ENCODE measurements around the gene RITA1.
"Not testable (repeated sequence)": the region's sequence is repeated elsewhere in the genome, so short reads cannot be mapped to it uniquely, and the experiment has no call there.

Gene RITA1, protein sequence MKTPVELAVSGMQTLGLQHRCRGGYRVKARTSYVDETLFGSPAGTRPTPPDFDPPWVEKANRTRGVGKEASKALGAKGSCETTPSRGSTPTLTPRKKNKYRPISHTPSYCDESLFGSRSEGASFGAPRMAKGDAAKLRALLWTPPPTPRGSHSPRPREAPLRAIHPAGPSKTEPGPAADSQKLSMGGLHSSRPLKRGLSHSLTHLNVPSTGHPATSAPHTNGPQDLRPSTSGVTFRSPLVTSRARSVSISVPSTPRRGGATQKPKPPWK

DNA sequence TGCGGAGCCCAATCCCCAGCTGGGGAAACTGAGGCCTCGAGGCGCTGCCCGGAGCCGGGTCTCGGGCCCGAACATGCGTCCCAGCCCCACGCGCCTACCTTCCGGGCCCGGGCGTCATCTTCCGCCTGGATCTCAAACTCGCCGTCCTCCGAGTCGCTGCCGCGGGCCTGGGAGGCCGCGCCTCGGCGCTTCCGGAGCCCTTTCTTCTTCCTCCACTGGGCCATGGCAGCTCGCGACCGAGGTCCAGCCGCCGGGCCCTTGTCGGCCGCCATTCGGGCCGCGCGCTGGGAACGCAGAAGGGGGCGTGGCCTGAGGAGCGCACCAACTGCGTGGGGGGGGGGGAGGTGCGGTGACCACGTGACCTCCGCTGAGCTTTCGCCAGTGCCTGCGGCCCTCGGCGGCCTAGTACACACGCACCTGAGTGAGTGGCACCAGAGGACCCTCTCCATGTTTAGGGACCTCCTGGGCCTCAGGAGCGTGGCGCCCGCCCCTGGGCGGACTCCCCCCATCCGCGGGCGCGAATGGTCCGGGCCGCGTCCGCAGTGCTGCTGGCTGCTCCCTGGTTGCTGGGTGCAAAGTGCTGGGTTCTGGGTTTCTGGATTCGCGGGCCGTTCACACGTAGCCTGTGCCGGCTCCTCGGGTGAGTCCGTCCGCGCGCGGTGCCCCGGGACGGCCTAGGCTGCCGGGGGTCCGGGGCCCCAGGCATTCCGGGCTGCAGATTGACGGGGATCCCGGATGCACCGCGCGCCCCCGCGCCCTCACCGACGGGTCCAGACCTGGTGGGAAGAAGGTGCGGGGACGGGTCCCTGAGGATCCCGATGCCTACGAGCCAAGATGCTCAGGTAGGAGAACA lies at the start of gene RITA1, which contains the start of gene DDX54:
RITA1 (plus strand) TSS at position 542 of the 853 bp plus-strand sequence. CDS start 1,026 bp downstream, outside the sequence.
DDX54 (minus strand) TSS at position 299 of the 853 bp plus-strand sequence; CDS start at position 272, 27 bp downstream.
- DNase-seq (ENCODE audit: low spot score), result peak; percentile 71

DNA sequence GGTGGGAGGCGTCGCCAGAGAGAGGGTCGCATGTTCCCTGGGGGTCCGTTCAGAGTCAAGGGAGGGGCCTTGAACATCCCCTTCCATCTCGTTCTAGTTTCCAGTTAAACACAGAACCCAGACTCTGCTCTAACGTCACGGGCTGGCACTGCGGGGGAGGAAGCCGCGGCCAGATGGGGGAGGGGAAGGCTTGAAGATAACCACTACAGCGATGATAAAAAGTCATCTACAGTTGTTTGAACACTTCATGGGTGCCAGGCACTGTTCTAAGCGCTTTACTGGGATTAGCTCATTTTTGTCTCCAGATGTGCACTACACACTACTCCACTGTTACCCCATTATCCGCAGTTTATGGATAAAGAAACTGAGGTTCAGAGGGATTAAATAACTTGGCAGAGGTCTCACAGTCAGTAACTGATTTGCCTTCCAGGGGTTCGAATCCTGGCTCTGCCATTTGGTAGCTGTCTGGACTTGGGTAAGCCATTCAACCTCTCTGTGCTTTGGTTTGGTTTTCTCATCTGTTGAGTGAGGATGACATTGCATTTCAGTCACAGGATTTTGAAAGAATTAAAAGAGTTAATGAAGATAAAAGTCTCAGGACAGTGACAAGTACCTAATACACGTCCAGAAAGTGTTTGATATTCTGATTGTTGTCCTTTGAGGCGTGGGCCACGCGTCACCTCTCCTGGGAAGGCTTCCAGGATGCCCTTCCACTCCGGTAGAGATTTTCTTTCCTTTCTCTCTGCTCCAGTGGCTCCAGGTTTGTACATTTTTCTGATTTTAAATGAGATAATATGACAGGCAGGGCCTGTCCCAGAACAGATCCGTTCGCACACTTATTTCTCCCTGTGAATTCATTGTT lies 49.2 kb upstream of the RITA1 start:
- DNase-seq (ENCODE audit: low spot score), result no peak

DNA sequence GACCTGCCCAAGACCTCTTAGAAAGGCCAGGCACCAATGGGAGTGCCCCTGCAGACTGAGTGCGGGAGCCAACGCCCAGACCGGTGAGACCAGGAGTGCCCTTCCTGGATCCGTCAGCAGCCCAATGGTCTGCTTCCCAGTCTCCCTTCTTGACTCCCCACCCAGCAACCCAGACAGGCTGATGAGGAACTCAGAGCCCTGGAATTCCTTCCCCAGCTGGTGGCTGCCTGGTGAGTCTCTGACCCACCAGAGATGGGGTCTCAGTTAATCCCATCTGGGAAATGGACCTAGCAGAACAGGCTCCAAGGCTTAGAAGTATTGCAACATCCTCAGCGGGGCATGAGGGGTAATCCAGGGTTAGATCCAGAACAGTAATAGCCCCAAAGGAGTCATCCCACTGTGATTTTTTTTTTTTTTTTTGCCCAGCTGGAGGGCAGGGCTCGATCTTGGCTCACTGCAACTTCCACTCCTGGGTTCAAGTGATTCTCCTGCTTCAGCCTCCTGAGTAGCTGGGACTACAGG lies 48.5 kb upstream of the RITA1 start:
- no peak for DNase-seq (ENCODE audit: low spot score)

DNA sequence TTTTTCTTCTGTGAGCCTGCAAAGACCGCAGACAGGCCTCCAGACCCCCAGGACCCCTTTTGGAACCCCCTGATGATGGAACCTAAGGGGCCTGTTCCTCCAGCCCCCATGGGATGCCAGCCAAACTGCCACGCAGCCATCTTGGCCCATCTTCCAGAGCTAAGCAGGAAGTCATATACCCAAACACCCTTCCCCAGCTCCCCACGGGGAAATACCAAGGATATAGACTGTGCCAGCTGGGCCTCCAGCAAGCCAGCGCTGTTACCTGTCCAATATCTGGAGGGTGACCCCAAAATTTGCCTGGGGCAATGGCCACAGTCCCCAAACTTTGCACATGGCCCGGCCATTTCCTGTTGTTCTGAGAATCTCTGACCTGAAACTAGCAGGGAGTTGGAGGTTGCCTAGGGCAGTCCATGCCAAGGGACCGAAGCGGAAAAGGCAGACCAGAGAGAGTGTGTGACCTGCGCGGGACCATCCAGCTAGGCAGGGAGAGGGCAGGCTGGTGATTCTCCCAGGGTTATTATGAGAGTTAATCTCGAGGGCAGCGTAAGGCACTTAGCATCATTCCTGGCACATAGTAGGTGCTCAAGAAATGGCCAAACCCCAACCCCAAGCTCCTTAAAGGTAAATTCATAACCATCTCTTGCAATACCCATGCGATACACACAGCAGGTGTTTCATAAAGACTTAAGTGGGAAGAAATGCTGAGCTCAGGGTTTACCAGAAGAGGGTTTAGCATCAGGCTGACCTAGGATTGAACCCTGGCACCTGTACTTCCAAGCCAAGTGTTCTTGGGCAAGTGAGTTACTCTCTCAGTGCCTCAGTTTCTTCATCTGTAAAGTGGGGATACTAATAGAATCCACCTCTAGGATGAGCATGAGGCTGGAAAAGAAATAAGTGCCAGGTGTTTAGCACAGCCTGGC lies 47.4 kb upstream of the RITA1 start:
- DNase-seq (ENCODE audit: low spot score), result no peak

DNA sequence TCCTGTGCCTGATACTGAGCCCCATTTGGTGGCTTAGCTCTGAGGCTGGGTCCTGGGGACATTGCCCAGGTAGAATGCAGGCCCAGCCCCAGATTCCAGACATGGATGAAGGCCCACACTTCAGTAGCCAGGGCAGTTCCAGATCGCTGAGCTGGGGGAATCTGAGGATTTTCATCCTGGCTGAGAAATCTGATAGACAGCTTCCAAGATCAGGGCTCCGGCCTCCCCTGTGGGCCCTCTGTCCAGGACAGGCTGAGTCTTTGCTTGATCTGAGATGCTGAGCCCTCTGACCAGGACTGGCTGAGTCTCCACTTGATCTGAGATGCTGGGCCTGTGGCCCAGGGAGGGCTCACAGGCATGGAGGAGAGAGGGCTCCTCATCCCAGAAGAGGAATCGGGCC lies 46.7 kb upstream of the RITA1 start:
- no peak for DNase-seq (ENCODE audit: low spot score)

DNA sequence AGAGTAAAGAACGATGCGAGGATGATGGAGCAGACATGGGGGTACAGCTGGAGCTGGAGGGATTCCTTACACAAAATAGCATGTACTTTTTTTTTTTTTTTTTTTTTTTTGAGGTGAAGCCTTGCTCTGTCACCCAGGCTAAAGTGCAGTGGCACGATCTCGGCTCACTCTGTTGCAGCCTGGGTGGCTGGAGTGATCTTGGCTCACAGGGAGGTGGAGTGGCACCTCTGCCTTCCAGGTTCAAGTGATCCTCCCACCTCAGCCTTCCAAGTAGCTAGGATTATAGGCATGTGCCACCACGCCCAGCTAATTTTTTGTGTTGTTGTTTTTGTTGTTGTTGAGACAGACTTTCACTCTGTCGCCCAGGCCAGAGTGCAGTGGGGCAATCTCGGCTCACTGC lies 44.8 kb upstream of the RITA1 start:
- DNase-seq (ENCODE audit: low spot score), result no peak

DNA sequence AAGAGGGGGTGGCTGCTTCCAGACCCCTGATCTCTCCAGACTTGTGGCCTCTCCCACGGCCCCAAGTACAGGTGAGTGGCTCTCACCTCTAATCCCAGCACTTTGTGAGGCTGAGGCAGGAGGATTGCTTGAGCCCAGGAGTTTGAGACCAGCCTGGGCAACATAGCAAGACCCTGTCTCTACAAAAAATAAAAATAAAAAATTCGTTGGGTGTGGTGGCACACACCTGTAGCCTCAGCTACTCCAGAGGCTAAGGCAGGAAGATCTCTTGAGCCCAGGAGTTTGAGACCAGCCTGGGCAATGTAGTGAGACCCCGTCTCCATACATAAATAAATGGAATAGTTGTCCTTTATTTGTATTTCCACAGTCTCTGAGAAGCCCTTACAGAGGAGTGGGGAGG lies 43.8 kb upstream of the RITA1 start:
- not testable (repeated sequence) for DNase-seq (ENCODE audit: low spot score)

DNA sequence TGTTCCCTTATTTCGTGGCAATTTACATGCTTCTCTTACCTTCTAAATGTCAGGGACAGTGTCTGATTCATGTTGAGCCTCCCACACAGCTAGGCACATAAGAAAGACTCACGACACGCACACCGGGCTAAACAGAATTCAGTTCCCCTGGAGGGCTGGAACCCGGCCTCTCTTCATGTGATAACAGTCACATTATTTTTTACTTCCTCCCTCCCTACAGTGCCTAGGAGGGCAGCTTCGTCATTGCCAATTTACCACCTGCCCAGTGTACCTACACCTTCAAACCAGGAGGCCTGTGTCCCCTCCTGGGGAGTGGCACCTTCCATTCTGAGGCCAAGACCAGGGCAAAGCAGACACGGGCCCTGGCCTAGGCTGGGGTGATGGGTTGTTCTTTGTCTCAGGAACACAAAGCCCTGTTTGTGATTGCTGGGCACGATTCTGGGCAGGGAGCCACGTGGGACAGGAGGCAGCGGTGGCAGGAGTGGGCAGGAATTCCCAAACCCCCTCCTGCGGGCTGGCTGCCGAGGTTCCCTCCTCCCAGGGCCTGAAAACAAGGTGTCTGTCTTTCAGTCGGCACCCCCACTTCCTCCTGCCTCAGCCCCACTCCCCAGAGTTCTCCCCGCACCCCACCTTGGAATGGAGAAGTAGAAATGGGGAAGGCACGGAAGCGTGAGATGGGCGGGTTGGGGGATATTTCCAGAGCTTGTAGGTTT lies 43.2 kb upstream of the RITA1 start:
- DNase-seq (ENCODE audit: low spot score), result no peak

DNA sequence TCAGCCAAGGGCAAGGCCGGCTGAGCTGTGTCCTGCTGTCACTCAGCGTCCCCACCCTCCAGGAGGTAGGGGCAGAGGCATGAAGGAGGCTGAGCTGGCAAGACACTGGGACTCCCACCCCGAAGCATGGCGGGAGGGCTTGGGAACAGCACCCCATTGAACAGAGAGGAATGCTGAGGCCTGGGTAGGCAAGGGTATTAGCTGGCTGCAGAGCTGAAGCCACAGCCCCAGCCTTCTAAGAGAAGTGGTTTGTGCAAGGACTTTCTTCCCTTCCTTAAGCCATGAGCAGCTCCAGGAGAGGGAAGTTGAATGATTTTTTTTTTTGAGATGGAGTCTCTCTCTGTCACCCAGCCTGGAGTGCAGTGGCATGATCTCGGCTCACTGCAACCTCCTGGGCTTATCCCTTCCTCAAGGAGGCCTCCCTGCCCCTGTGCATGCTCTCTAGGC lies 42.6 kb upstream of the RITA1 start:
- DNase-seq (ENCODE audit: low spot score), result no peak

DNA sequence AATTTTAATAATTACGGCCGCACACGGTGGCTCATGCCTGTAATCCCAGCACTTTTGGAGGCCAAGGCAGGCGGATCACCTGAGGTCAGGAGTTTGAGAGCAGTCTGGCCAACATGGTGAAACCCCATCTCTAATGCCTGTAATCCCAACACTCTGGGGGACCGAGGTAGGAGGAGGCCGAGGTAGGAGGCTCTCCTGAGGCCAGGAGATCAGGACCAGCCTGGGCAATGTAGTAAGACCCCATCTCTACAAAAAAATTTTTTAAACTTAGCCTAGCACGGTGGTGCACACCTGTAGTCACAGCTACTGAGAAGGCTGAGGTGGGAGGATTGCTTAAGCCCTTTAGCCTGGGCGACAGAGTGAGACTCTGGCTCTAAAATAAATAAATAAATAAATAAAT lies 41.6 kb upstream of the RITA1 start:
- DNase-seq (ENCODE audit: low spot score), result no peak

DNA sequence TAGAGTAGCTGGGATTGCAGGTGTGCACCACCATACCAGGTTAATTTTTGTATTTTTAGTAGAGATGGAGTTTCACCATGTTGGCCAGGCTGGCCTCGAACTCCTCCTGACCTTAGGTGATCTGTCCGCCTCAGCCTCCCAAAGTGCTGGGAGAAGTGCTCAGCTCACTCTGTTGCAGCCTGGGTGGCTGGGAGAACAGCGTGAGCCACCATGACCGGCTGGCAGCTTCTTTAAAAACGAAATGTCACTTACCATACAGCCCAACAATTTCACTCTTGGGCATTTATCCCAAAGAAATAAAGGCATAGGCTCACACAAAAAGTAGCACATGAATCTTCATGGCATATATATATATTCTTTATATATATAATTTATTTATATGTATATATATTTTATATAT lies 40.7 kb upstream of the RITA1 start:
- DNase-seq (ENCODE audit: low spot score), result no peak

DNA sequence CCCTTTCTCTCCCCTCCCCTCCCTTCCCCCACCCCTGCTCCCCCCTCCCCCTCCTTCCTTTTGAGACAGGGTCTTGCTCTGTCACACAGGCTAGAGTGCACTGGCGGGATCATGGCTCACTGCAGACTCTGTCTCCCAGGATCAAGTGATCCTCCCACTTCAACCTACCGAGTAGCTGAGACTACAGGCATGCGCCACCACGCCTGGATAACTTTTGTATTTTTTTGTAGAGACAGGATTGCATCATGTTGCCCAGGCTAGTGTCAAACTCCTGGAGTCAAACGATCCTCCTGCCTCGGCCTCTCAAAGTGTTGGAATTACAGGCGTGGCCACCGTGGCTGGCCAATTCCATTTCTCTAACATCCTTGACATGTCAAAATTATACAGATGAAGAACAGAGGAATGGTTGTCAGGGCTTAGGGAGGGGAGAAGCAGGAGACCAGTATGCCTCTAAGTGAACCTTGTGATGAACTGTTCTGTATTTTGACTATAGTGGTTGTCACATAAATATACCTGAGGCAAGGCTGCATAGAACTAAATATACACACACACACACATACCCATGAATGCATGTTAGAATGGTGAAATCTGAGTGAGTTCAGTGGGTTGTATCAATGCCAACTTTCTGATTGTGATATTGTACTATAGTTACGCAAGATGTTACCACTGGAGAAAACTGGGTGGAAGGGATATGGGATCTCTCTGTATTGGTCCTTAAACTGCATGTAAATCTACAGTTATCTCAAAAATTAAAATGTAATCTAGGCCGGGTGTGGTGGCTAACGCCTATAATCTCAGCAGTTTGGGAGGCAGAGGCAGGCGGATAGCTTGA lies 39.6 kb upstream of the RITA1 start:
- no peak for DNase-seq (ENCODE audit: low spot score)

DNA sequence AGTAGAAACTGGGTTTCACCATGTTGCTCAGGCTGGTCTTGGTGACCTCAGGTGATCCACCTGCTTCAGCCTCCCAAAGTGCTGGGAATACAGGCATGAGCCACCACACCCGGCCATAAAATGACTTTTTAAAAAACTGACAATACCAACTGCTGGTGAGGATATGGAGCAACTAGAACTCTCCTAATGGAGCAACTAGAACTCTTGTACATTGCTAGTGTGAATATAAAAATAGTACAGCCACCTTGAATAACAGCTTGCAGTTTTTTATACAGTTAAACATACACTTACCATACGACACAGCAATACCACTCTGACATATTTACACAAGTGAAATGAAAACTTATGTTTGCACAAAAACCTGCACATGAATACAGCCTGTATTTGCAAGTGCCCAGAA lies 38.5 kb upstream of the RITA1 start:
- no peak for DNase-seq (ENCODE audit: low spot score)

DNA sequence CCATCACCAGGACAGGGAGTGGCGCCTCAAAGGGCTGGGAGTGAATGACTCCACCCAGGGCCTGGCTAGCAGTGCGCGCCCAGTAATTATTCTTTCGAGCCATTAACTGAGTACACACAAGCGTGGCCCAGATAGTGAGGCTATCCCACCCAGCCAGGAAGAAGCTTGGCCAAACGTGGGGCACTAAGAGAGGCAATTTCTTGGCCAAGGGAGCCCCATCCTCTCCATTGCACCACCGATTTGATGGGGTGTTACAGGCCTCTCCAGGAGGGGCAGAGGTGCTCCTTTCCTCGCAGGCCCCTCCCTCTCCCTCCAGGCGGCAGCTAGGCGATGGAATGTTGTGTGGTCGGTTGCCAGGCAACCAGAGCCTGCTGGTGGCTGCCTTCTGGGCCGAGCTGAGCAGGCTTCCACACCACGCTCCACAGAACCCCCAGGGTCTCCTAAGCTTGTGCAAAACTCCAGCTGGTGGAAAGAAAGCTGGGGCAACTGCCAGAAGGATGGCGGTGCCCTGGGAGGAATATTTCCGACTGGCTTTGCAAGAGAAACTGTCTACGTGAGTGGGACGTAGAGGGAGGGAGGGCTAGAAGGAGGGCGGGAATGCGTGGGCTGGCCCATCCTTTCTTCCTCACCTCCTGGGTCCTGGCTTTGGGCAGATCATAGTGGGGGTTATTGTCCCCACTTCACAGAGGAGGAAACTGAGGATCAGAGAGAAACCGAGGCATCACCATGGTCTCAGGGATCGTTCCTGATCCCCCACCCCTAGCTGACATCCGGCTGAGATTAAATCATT lies 36.0 kb upstream of the RITA1 start, which contains the start of gene CFAP73:
CFAP73 (plus strand) TSS at position 364 of the 790 bp plus-strand sequence; CDS start at position 498, 134 bp downstream.
- no peak for DNase-seq (ENCODE audit: low spot score)

DNA sequence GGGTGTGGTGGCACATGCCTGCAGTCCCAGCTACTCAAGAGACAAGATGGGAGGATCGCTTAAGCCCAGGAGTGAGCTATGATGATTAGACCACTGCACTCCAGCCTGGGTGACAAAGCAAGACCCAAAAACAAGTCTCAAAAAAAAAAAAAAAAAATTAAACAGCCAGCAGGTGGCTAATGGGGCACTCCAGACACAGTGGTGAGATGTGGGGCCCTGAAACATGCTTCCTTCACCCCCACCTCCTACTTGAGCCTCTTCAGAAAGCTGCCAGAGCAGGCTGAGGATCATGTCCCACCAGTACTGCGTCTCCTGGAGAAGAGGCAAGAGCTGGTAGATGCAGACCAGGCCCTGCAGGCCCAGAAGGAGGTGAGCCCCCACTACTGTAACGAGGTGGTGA lies 33.9 kb upstream of the RITA1 start:
- DNase-seq (ENCODE audit: low spot score), result no peak

DNA sequence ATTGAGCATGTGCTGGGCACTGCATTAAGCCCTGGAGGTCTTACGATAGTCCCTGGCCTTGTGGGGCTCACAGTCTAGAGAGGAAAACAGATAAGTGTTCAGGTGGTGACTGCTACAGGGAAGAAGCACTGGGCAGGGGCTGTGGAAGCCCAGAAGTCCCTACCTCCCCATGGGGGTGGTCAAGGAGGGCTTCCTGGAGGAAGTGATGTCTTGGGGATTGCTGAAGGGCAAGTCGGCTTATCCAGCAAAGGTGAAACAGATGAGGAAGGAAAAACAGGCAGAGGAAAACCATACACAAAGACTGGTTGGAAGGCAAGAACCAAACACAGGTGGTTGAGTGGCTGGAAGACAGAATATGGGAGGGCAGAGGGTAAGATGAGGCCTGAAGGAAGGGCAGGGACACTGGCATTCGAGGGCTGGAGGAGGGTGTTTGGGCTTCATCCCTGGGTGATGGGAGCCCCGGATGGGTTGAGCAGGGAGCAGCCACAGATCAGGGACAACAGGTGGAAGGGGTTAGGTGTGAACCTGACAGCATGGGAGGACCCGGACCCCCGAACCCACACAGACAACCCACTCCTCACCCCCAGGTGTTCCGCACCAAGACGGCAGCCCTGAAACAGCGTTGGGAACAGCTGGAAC lies 33.2 kb upstream of the RITA1 start:
- no peak for DNase-seq (ENCODE audit: low spot score)

DNA sequence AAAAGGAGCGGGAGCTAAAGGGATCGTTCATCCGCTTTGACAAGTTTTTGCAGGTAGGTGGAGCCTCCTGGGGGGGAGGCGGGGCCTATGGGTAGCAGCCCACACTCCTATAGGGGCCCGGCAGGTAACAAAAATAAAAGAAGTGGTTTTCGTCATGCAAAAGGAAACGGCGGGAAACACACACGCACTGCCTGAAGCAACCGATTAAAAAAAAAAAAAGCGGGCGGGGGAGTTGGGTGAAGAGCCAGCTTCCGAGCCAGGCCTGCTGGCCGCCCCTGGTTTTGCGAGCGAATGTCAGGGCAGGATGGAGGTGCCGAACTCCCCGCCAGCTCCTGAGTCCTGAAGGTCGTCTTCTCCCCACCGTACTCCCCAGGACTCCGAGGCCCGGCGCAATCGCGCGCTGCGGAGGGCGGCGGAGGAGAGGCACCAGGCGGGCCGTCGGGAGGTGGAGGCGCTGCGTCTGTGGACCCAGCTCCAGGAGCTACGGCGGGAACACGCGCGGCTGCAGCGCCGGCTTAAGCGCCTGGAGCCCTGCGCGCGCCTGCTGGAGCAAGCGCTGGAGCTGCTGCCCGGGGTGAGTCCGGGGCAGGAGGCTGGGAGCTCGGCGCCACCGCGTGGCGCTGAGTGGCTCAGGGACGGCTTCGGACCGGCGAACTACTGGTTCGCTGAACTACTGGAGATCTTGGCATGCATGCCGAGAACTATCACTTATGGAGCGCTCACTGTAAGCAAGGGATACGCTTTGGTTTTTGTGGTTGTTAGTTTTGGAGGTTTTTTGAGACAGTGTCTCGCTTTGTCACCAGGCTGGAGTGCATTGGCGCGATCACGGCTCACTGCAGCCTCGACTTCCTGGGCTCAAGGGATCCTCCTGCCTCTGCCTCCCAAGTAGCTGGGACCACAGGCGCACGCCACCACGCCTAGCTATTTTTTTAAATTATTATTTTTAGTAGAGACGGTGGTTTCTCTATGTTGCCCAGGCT lies 32.4 kb upstream of the RITA1 start:
- peak; percentile 42 for DNase-seq (ENCODE audit: low spot score)
